Nephron (organoid): ENCODE data around the gene R3HCC1L.

ENCODE experiments used
- H3K27ac Mint-ChIP-seq, 3 experiments: 2 replicates each; pipeline ENCODE4 v1.8.0; 2020; ENCODE audit warnings: mixed read lengths in 3 of 3, mild to moderate bottlenecking in 2 of 3, moderate library complexity in 1 of 3
- H3K27me3 Mint-ChIP-seq: 2 replicates; pipeline ENCODE4 v1.8.0; 2021; ENCODE audit warnings: low read depth, mild to moderate bottlenecking, moderate library complexity, mixed read lengths
- H3K36me3 Mint-ChIP-seq: 2 replicates; pipeline ENCODE4 v1.8.0; 2020; ENCODE audit warnings: low read depth, mixed read lengths
- H3K4me1 Mint-ChIP-seq: 2 replicates; pipeline ENCODE4 v1.8.0; 2020; ENCODE audit warnings: mixed read lengths
- H3K4me3 Mint-ChIP-seq, 3 experiments: 2 replicates each; pipeline ENCODE4 v1.8.0; 2020; ENCODE audit warnings: mild to moderate bottlenecking in 3 of 3, mixed read lengths in 3 of 3, moderate library complexity in 2 of 3
- H3K9me3 Mint-ChIP-seq: 2 replicates; pipeline ENCODE4 v1.8.0; 2020; ENCODE audit warnings: mixed read lengths
- TF ChIP-seq, protein P1 (sequence below), 3 experiments: fragments of 200-600 bp; sonication (generic); IDR thresholded peaks; one replicate each; pipeline ENCODE4 v1.5.0; 2021; ENCODE audit warnings: antibody characterized with exemption in 3 of 3; ENCODE audit not compliant: unreplicated experiment in 3 of 3

R3HCC1L gene

DNA sequence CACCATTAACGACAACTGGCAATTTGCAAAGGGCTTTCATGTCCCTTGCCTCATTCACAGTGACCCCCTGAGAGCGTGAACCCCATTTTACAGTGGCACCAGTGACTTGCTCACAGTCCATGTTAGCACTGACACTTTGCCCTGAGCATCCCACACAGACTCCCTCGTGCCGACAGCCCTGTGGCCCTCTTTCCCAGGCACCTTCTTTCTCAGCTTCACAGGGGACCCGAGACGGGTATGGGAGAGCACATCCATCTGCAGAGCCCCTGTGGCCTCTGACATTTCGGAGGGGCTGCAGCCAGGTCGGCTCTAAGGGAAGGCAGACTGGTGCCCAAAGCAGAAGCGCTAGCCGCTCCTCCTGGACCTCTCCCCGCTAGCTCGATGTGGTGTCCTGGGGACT, 122.7 kb downstream of the R3HCC1L start:
- Mint-ChIP-seq H3K4me1 (peaks cover 22% of the 10 kb centered on the region), H3K36me3 (peaks cover 6% of the 10 kb centered on the region), H3K4me3 (no peak overlapping the region), H3K9me3 (no peaks in the 10 kb centered on the region), H3K27me3 (peaks cover 4% of the 10 kb centered on the region), H3K27ac (no peak overlapping the region)
- TF ChIP-seq, protein P1, sequence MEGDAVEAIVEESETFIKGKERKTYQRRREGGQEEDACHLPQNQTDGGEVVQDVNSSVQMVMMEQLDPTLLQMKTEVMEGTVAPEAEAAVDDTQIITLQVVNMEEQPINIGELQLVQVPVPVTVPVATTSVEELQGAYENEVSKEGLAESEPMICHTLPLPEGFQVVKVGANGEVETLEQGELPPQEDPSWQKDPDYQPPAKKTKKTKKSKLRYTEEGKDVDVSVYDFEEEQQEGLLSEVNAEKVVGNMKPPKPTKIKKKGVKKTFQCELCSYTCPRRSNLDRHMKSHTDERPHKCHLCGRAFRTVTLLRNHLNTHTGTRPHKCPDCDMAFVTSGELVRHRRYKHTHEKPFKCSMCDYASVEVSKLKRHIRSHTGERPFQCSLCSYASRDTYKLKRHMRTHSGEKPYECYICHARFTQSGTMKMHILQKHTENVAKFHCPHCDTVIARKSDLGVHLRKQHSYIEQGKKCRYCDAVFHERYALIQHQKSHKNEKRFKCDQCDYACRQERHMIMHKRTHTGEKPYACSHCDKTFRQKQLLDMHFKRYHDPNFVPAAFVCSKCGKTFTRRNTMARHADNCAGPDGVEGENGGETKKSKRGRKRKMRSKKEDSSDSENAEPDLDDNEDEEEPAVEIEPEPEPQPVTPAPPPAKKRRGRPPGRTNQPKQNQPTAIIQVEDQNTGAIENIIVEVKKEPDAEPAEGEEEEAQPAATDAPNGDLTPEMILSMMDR (IDR thresholded peaks at IDR 0.05; ENCODE audit: unreplicated experiment in 3 of 3): no peak

DNA sequence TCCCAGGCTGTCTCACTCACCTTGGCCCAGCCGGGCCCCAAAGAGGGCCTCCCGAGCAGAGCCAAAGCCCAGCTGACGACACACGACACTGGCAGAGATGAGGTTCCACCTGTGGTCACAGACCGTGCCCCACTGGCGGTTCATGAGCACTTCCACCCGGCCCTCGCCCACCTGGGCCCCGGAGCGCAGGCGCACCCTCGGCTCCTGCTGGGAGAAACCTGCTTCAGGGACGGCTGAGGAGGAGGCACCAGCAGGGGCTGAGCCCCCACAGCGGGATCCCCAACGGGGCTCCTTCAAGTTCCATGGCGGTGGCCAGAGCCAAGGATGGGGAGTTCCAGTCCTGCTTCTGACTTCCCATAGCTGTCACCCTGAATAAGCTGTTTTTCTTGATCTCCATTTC, 123.5 kb downstream of the R3HCC1L start:
- Mint-ChIP-seq H3K4me3 (no peak overlapping the region), H3K27ac (no peak overlapping the region), H3K4me1 (peaks cover 22% of the 10 kb centered on the region)

GRCh38 chr10:98258683-98259454, 124.4 kb downstream of the R3HCC1L start:
- Mint-ChIP-seq H3K4me1 (peaks cover 22% of the 10 kb centered on the region), H3K27ac (no peak overlapping the region), H3K4me3 (no peak overlapping the region), H3K36me3 (peaks cover 6% of the 10 kb centered on the region), H3K27me3 (peaks cover 10% of the 10 kb centered on the region), H3K9me3 (no peaks in the 10 kb centered on the region)
- TF ChIP-seq, protein P1 (IDR thresholded peaks at IDR 0.05; ENCODE audit: unreplicated experiment in 3 of 3): no peak

More for the DNA sequence above, 123.5 kb downstream of the R3HCC1L start:
- Mint-ChIP-seq H3K36me3 (peaks cover 6% of the 10 kb centered on the region), H3K27me3 (peaks cover 4% of the 10 kb centered on the region), H3K9me3 (no peaks in the 10 kb centered on the region)
- TF ChIP-seq, protein P1 (IDR thresholded peaks at IDR 0.05; ENCODE audit: unreplicated experiment in 3 of 3): no peak

- peaks cover 10% of the 10 kb centered on the region for H3K27me3 Mint-ChIP-seq
- H3K36me3 Mint-ChIP-seq: peaks cover 6% of the 10 kb centered on the region
- no peak overlapping the region for H3K27ac Mint-ChIP-seq
- TF ChIP-seq, protein P1 (IDR thresholded peaks at IDR 0.05; ENCODE audit: unreplicated experiment in 3 of 3): no peak
- H3K4me1 Mint-ChIP-seq: peaks cover 15% of the 10 kb centered on the region
- H3K9me3 Mint-ChIP-seq: no peaks in the 10 kb centered on the region
- no peak overlapping the region for H3K4me3 Mint-ChIP-seq
These were observed 125.3 kb downstream of the R3HCC1L start for GRCh38 chr10:98259606-98260315.

- H3K27me3 Mint-ChIP-seq: peaks cover 10% of the 10 kb centered on the region
- TF ChIP-seq, protein P1 (IDR thresholded peaks at IDR 0.05; ENCODE audit: unreplicated experiment in 3 of 3): no peak
- no peaks in the 10 kb centered on the region for H3K9me3 Mint-ChIP-seq
- no peak overlapping the region for H3K27ac Mint-ChIP-seq
- H3K4me1 Mint-ChIP-seq: peaks cover 14% of the 10 kb centered on the region
- no peak overlapping the region for H3K4me3 Mint-ChIP-seq
- H3K36me3 Mint-ChIP-seq: peaks cover 6% of the 10 kb centered on the region
These were observed 125.9 kb downstream of the R3HCC1L start for GRCh38 chr10:98260350-98260749.
